NCI-H2081 (cell line): Measurements from ENCODE around the gene MSLN.

Experiments
- DNase-seq, 2 experiments: peaks; one replicate each; lab custom pipeline; 2025; lab: John Stamatoyannopoulos, UW

Gene MSLN

DNA sequence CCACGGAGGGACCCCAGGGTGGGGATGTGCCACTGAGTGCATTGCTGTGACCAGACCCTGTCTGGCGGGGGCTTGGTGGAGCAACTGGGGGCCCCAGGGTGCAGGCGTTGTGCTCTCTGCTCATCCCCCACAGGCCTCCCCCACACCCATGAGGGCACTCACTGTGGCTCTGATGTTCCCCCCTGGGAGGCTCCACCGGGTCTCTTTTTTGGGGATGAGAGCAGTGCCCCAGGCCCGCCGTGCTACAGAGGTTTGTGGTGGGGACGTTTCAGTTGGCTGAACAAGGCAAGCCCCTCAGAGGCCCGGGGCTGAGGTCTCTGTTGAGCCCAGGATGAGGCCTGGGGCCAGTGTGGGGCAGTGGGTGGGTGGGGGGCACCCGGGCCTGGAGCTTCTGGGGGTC is 36.8 kb upstream of the MSLN start:
- DNase-seq: no peak

DNA sequence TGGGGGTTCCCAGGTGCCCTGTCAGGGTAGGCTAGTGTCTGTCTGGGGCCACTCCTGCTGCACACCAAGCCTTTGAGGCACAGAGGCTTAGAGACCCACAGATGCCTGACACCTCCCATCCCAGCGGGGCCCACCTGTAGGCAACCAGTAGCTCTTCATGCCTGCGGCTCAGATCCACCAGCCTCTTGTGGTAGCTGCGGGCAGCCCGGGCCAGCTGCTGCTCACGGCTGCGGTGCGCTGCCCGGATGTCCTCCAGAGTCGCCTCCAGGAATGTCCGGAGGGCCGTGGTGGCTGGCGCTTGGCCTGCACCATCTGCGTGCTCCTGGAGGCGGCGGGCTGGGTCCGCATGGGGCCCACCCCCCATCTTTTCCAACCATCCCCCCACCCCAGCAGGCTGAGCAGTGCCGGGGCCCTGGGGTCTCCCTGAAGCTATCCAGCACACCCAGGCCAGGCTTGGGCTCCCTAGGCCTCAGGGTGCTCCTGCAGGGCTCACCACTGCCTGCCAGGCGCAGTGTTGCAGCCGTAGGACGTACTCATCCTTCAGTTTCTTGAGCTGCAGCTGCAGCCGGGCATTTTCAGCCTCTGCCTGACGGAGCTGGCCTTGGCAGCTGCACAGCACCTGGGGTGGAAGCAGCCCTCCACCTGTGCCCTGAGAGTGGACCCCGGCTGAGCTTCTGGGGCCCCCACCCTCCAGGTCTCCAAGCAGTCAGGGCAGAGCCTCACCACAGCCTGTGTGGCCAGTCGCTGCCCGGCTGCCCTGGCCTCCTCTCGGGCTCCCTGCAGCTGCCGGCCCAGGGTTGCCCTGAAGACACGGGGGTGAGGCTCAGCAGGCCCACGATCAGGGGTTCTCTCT is 36.1 kb upstream of the MSLN start:
- no peak for DNase-seq

DNA sequence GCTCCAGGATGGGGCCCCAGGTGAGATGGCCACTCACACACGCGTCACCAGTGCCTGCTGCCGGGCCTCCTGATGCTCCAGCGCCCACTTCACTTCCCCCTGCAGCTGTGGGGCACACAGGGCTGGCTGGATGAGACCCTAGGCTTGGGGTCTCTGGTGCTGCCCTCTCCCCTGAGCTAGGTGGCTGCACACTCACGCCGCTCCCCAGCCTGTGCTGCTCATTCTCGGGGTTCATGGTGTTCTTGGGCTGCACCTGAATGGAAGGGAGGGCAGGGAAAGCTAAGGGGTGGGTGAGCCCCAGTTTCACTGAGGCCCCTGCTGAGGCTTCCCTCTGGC is 35.5 kb upstream of the MSLN start:
- no peak for DNase-seq

DNA sequence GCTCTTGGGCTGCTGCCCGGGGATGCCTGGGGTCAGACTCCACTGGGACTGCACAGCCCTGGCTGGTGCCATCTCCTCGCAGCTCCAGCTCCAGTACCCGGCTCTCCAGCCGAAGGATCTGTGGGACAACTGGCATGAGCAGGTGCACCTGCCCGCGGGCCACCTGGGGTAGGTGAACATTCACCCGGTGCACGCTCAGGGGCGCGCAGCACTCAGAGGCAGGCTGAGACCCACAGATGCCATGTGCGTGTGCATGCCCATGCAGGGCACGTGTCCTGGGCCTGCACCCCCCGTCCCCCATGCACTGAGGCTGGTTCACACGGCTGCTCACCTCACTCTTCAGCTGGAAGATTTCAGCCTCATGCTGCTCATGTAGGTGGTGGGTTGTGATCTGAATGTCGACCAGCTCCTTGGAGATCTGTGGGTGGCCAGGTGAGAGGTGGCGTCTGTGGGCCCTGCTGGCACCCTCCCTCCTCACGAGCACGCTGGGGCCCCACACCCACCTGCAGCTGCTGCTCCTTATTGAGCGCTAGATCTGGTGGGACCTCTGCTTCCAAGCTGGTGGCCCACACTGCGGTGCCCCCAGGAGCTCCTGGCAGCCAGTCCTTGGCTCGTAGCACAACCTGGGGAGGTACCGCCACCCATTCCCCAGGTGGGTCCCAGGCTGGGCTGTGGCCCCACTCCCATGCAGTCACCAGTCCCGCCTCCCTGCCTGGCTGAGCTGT is 34.9 kb upstream of the MSLN start:
- no peak for DNase-seq

DNA sequence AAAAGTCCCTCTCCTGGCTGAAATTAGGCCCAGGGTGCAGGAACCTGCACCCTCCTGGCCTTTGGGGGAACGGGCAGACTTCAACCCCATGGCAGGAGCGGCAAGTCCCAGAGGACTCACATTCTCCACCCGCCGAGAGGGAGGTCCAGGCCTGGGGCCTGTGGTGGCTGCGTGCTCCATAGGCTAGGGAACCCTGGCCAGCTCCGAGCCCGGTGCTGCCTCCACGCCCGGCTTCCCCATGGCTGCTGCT is 34.4 kb upstream of the MSLN start:
- DNase-seq: no peak

DNA sequence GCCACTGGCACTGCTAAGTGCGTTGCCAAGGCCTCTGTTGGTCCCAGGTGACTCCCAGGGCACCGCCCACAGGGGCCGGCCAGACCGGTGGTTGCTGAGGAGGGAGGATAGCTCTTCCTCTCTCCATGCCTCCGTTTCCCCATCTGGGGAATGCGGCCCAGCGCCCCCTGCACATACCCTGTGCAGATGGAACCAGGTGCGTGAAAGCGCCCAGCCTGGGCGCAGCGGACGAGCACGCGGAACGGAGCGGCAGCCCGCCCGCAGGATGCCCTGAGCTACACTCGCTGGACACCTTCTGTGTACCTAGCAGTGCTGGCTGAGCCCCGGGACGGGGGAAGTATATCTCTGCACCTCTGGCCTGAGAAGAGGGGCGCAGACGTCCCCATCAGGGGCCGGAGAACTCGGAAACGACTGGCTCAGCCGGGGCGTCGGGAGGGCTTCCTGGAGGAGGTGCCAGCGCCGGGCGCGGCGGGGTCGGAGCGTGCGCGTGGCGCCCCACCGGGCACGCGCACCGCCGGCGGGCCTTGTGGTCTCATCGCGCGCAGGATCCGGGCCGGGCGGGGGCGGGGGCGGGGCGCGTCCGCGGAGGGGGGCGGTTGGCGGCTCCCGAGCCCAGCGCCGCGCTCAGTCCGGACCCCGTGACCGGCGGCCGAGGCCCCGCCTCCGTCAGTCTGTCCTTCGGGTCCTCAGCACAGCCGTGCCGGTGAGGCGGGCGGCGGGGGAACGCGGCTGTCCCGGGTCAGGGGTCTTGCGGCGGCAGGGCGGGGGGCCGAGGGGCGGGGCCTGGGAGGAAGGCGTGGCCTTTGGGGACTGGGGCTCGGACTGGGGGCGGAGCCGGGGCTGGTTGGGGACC is 33.9 kb upstream of the MSLN start, which contains the start of the genes CCDC78 and HAGHL:
TSS of gene CCDC78 (minus strand) at position 6 of the 853 bp plus-strand sequence. CDS start 76 bp downstream, outside the sequence.
TSS of gene HAGHL (plus strand) at position 669 of the 853 bp plus-strand sequence. CDS start 404 bp downstream, outside the sequence.
- peak in 1 of 2 experiments; percentile 33 for DNase-seq

DNA sequence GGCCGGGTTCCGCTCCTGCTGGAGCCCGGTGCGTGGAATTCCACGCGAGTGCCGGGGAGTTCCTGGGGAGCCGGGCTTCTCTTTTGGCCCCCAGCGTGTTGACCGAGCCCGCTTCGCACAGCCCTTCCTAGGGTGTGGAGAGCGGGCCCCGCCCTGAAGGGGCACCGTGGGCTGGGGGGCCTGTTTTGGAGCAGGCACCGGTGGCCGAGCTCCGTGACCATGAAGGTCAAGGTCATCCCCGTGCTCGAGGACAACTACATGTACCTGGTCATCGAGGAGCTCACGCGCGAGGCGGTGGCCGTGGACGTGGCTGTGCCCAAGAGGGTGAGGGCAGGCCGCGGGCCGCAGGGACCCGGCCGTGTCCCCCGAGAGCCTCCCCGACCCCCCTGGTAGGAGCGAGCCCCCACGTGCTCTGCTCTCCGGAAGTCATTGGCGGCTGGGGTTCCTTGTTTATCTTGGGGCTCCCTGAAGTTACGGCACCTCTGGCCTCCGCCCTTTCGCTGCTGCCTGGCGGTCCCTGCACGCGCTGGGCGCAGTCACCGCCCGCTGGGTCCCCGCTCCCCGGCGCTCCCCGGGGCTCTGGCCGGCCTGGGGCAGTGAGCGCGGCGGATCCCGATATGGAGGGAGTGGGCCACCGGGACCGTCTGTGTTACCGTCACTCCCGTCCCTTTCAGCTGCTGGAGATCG is 33.1 kb upstream of the MSLN start:
- no peak for DNase-seq

DNA sequence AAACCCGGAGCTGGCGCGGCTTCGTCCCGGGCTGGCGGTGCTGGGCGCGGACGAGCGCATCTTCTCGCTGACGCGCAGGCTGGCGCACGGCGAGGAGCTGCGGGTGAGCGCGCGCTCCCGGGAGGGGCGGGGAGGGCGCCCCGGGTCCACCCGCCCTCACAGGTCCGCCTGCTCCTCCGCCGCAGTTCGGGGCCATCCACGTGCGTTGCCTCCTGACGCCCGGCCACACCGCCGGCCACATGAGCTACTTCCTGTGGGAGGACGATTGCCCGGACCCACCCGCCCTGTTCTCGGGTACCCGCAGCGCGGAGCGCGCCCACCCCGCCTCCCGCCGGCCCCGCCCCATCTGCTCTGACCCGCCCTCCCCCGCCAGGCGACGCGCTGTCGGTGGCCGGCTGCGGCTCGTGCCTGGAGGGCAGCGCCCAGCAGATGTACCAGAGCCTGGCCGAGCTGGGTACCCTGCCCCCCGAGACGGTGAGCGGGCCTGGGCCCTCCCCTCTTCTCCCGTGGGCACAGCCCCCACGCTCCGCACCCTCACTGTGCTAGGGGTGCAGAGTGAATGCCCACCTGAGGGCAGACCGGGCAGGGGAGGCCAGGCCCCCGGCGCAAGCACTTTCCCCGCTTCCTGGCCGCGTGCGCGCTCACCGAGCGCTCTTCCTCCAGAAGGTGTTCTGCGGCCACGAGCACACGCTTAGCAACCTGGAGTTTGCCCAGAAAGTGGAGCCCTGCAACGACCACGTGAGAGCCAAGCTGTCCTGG is 32.2 kb upstream of the MSLN start:
- peak; percentile 72 to 84 for DNase-seq

DNA sequence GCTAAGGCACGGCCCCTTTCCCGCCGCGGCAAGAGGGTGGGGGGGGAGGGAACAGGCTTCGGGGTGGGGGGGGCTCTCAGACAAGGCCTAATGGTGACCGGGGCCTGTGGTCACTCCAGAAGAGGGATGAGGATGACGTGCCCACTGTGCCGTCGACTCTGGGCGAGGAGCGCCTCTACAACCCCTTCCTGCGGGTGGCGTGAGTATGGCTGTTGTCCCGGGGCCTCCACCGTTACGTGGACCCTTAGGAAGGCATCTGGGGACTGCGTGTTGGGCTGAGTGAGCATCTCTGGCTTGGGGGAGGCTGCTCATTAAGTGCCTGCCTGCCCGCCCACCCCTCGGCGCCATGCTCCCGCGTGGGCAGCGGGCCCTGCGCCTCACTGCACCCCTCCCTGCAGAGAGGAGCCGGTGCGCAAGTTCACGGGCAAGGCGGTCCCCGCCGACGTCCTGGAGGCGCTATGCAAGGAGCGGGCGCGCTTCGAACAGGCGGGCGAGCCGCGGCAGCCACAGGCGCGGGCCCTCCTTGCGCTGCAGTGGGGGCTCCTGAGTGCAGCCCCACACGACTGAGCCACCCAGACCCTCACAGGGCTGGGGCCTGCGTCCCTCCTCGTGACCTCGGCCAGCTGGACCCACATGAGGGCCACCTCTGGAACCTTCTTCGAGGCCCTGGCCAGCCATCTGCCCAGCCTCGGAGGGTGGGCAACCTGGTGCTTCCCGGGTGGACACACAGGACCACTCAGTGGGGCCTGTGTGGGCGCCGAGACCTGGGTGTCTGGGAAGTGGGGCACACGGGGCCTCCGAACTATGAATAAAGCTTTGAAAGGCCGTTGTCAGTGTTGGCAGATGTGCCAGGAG is 31.4 kb upstream of the MSLN start:
- no peak for DNase-seq

DNA sequence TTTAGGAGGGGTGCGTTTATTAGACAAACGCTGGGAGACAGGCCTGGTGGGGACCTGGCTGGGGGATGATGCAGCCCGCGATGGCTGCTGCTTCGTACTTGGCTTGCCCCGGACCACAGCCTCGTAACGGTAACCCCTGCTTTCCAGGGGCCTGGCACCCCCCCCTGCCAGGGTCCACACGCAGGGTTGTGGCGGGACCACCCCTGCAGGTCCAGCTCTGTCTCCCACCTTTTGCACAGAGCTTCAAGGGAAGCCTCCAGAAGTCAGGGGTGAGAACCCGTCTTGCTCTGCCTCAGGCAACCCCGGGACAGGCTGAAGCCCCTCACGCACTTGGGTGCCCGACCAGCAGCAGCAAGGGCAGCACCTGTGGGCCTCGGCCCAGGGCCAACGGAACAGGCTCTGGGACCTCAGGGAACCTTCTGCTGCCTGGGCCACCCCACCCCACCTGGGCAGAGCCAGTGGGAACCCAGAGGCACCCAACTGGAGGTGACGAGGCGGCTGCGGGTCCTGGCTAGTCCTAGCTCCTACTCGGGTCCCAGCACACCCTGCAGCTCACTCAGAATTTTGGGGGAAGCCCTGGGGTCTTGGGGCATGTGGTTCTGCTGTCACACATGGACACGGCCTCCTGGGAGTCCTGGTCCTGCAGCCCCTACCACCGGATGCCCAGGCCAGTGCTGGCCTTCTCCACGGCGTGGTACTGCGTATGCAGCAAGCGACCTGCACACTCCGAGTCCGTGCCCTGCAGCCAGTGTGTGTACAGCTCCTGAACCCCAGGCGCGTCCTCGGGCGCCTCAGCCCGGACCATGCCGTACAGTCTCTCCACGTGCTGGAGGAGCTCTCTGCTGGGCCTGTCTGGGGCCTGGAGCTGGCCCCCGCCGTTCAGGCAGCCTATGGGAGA is 30.5 kb upstream of the MSLN start:
- no peak for DNase-seq

DNA sequence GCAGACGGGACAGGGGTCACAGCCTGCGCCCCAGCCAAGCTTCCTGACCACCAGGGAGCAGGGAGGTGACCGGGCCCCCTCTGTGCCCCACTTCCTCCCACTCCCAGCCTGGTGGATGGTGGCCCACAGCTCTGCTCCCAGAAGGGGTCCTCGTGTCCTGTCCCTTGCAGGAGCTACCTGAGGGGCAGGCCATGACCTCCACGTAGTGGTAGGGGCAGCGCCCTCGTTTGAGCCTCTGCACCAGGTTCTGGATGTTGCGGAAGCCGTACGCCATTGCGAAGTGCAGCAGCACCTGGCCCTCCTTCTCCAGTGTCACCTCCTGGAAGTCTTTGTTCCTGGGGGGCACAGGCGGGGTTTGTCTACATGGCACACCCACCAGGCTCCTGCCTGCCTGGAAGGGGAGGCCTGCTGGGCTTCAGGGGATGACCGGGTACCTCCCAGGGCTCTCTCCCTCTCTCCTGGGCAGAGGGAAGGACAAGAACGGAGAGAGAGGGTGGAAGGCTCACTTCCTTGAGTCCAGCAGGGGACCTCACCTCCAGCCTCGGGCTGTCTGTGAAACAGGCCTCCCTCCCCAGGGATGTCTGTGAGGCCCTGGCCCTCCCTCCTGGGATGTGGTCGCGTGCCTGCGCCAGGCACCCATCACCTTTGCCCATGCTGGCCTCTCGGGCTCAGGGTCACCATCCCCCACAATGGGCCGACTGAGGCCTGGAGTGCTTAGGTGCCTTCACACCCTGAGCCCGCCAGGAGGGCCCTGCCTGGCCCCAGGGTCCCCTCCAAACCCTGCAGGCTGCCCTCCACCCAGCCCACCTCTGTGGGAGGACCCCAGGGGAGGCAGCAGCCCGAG is 29.6 kb upstream of the MSLN start:
- DNase-seq: no peak

DNA sequence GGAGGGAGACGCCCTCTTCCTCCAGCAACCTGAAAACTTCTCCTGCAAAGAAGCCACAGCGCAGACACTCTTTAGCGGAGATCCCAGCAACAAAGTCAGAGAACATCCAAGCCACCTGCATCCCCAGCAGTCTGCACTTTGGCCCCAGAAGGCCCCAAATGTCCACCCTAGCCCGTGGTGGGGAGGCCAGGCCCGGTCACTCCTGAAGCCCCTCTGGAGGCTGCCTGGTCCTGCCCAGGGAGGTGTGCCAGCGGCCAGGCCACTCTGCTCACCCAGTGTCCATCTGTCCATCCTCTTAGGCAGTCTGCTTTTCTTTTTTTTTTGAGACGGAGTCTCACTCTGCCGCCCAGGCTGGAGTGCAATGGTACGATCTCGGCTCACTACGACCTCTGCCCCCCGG is 28.2 kb upstream of the MSLN start:
- DNase-seq: no peak

DNA sequence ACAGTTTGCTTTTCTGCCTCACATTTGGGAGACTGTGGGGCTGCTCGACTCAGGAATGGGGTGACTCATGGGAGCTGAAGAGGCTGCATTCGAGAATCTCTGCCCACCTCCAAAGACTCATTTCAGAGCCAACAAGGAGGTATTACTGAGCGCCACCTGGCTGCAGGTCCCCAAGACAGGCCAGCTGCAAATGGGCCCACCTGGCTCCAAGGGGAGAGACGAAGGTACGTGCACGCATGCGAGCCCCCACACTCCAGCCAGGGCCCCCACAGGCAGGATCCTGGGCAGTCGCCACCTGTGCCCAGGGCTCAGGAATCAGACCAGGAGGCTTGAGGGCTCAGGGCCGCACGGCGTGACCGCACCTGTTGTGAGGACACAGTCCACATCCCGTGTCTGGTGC is 27.6 kb upstream of the MSLN start:
- no peak for DNase-seq

DNA sequence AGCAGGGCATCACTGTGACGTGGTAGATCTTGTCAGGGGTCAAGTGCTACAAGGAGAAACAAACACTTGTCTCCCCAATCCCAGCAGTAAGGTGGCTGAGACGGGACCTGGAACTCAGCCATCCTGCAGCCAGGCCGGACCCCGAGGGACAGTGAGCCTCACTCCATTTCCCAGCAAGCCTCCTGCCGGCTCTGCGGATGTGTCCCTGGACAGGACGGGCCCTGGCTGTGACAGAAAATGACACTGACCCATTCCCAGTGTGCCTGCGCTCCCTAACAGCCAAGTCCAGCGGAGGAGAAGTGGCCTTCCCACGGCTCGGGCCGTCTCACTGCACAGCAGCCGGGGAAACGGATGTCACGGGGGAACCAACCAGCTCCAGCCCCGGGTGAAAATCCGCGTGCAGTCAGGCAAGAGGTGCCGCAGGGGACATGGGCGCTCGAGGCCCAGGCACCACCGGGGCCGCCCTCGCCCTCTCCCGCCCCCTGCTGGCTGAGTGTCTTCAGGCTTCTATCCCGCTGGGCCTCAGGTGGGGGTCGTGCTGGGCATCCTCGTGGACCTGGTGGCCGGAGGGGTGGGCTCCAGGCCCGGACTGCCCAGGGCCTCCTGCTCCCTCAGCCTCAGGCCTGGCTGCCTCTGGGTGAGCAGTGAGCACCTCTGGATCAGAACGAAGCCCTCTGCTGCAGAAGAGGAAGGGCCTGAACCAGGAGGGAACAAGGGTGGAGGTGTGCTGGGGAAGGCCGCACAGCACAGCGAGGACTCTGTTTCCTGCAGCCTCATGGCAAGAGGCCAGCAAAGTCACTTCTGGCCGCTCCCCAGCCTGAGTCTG is 26.9 kb upstream of the MSLN start:
- no peak for DNase-seq

DNA sequence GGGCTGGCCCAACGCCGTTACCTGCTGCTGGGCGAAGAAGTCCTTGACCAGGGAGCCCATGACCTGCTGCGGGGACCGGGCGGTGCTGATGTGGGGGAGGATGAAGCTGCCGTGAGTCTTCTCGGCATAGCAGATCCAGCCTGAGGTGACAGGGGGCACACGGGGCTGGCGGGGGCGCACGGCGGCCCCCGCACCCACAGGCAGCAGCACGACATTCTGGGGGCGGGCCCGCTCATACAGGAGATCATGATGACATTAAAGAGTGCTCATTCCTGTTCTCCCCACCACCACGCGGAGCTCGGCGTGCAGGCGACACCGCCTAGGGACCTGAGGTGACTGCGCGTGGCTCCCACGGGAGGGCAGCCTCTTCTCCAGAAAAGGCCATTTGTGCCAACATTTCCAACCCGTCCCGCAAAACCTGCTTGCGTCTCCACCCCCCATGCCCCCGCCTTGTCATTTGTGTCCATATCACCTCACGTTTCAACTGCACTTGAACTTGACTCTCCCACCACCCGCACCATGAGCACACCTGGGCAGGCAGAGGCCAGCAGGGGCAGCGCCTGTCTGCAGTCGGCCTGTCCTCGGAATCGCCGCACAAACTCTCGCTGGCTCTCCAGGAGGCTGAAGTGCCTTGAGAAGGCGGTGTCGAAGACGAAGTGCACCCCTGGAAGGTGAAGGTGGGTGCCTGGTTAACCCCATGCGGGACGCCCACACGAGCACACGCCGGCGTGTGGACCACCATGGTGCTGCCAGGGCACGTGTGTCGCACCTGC is 26.1 kb upstream of the MSLN start:
- no peak for DNase-seq

DNA sequence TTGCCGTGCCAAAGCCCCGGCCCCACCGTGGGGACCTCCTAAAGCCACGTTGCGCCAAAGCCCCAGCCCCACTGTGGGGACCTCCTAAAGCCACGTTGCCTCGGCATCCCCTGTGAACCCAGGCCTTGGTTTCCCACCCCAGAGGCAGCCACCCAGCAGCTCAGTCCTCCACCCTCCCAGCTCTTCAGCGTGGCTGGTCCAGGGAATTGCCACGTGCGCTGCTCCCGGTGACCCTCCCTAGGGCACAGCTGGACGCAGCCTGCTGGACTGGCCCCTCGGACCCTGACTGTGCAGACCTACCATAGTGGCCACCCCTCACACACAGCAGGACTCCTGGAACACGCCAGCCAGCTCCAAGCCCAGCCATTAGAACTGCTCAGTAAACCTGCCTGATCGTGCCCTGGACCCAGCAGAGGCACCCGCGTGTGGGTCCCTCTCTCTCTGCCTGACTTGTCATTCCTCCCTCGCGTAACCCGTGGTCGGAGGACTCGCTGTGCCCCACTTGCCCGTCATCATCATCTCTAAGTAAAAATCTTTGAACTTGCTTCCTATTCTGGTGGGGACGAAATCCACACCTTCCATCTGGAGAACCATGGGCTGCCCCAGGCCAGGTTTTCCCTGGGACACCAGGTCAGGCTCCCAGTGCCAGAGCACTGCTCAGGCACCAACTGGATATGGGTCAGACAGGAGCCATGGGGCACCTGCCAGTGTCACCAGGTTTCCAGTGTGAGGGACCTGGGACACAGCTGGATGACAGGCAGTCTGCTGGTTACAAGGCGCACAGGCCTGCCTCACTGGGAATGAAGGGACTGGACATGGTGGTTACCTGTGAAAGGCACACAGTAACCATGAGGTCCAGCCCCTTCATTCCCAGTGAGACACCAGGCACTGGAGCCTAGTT is 25.3 kb upstream of the MSLN start:
- DNase-seq: no peak
